GM21381 (cell line): ENCODE measurements around the gene PAK2.
"Not testable (repeated sequence)": the region's sequence is repeated elsewhere in the genome, so short reads cannot be mapped to it uniquely, and the experiment has no call there.

ENCODE experiments used
- ATAC-seq: cut with Tn5 transposase; IDR thresholded peaks from one replicate; pipeline ENCODE4 v1.9.1; 2021; ENCODE audit warnings: mild to moderate bottlenecking, moderate library complexity; ENCODE audit not compliant: unreplicated experiment

Gene PAK2

DNA sequence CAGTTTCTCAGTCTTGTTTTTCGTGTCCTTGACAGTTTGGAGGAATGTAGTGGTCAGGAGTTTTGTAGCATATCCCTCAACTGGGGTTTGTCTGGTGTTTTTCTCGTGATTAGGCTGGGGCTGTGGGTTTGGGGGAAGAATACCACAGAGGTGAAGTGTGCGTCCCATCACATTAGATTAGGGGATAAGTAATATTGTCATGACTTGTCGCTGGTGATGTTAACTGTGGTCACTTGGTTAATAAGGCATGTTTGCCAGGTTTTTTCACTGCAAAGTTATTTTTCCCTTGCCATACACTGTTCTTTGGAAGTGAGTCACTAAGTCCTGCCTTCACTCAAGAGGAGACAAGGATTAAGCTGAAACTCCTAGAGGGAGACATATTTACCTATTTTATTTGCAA, 39.1 kb downstream of the PAK2 start:
- no peak for ATAC-seq

DNA sequence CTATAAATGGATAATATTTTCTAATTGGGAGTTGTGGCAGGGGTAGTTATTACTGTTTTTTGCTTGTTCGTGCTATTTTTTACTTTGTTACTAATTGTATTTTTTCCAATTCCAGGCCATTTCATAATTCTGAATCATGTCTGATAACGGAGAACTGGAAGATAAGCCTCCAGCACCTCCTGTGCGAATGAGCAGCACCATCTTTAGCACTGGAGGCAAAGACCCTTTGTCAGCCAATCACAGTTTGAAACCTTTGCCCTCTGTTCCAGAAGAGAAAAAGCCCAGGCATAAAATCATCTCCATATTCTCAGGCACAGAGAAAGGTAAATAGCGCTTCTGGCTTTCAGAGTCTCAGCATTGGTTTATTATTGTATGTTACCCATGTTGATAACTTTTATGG, 42.9 kb downstream of the PAK2 start:
- no peak for ATAC-seq

DNA sequence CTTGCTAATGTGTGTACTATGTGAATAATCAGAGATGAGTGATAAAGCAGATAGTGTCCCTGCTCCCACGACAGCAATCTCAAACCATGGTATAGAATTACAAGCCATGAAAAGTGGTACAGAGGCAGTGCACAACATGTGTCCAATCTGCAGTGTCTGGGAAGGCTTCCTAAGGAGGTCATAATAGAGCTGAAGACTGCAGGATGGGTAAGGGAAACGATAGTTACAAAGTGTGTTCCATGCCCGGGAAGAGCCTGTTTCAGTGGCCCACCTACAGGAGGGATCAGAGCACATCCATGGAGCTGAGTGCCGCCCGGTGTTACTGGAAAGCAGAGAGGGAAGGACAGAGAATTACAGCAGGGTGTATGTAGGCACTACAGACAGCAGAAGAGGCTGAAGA, 48.9 kb downstream of the PAK2 start:
- no peak for ATAC-seq

DNA sequence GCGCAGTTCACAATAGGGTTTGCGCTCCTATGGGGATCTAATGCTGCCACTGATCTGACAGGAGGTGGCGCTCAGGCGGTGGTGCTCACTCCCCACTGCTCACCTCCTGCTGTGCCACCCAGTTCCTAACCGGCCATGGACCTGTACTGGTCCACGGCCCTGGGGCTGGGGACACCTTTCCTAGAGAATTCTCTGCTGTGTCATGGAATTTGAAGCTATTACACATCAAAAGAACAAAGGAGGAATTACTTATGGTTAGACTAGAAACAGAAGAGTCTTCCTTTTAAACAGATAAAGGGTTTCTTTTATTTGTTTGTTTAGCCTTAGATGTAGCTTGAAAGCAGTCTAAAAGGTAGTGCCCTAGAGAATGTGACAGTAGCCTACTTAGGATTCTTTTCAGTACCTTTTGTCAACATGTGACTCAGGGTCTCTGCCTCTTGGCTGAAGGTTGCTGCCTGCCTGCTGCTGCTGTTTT, 50.3 kb downstream of the PAK2 start:
- ATAC-seq = no peak

DNA sequence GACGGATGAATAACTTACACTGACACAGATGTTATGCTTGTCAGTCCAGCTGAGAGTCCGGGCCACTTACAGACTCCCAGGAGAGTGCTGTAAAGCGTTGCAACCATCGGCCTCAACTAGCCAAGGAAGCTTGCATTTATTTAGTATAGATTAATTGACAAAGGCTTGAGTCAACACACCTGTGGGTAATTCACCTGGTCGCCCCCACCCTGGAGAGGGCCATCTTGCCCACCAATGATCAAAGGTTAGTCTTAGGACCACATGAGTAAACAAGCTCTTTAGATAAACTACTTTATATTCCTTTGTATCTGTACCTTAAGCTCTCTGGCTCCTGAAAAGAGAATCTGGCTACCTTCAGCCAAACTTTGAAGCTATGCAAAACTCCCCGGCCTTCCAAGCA, 51.0 kb downstream of the PAK2 start:
- no peak for ATAC-seq

DNA sequence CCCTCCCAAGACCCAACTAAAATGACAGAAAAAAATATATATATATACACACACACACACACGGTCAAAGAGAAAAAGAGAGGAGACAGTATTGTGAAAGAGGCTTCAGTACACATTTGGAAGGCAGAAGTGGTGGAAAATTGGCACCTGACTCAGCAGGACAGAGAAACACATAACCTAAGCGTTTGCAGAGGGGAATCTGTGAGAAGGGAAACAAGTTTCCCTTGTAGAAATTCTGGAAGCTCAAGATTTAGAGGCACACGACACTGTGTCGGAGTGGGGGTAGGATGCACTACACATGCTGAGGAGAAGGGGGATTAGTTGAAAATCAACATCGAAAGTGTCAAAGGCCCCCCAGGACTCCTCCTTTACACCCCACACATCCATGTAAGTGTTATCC, 53.1 kb downstream of the PAK2 start:
- ATAC-seq = no peak

DNA sequence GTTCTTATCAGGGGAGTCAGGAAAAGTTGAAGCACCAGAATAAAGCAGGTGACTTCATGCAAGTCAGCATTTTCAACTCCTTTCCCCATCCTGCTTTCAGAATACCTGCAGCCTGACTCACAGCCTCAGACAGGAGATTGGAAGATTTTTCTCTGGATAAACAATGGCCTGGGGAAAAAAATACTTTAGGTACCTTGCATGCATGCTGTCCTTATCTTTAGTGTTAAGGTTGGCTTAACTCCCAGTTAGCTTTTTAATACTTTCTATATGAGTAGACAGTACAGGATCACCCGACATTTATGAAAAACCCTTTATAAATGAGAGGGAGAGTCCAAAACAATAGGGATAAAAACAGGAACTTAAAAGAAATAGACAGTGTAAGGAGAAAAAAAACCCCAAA, 53.6 kb downstream of the PAK2 start:
- ATAC-seq = no peak

DNA sequence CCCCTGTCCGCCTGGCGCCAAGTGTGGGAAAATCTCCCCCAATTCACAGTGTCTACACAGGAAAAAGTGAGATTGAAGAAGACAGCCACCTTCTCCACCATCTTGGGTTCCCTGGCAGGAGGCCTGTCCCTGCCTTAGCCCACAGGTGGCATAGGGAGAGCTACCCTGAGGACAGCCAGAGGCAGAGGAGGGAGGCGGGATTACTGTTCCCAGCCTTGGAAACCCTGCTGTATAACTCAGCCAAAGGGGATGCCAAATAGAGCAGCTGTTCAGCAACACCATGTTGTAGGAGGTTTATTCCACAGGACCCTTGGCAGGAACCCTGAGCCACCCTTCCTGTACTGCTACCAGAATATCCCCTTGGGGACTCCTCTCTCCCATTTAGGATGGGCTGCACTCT, 54.8 kb downstream of the PAK2 start:
- ATAC-seq = no peak

DNA sequence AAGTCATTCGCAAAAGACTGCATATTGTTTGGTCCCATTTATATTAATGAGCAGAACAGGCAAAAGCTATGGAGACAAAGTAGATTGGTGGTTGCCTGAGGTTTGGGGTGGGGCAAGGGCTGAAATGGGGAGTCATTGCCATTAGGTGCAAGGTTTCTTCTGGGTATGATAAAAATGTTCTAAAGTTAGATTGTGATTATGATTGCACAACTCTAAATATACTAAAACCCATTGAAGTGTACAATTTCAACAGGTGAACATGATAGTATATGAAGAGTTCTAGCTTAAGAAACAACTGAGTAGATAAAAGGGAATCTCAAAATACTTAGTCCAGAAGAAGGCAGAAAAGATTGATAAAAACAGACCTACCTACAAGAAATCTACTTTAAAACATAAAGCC, 56.7 kb downstream of the PAK2 start:
- ATAC-seq = no peak

DNA sequence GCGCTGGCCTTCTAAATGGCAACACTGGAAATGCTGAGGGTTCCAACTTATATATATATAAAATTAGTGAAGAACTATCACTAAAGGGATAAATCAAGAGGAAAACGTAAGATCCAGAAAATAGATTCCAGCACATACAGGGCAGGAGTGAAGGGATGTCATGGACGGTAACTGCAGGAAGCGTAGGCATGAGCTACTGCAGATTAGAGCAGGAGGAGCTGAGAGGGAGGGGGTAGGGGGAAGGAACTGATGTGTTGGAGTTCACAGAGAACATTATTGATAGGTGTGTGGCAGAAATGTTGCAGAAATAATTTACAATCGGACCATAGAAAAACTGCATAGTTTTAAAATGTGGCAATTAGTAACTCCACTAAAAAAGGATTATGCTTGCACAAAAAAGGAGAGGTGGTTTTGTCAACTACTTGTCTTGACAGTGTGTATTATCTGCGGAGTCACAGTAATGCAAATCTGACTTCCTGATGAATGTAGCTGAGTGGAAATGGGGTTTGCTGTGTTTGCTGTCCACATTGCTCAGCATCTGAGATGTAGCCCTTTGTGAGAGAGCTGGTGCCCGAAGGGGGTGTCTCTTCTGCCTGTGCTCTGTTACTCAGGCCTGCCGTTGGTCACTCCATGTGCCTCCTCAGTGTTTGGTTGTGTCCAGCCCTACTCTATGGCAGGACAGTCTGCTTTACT, 61.2 kb downstream of the PAK2 start:
- no peak for ATAC-seq

DNA sequence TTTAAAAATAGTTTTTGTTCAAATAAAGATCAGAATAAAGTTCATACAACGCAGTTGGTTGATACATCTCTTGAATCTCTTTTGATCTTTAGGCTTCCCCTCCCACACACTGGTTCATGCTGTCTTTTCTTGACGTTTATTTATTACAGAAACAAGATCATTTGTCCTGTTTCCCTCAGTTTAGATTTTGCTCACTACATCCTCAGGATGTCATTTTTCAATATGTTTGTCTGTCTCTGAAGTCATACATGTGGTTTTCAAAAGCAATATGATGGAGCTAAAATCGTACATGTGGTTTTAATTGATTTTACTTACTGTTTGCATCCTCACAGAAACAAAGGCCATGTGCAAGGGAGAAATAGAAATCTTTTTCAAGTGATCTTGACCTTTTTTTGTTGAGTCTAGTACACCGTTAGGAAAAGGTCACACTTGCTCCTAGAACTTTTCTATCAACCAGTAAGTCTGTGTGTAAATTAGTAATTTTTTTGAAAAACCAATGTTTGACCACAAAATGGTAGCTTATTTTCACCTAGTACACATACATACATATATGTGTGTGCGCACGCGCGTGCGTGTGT, 64.3 kb downstream of the PAK2 start:
- ATAC-seq = no peak

DNA sequence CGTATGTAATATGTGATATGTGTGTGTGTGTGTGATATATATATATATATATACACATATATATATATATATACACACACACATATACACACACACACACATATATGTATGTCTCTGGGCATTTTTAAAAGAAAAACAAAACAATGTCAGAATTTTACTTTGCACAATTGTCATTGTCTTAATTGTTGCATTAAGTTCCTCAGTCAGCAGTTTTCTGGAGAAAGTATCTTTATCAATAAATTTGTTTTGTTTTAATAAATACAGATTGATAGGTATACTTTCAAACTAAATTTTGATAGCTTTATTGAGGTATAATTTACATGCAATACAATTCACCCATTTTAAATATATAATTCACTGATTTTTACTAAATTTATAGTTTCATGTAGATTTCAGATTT, 65.1 kb downstream of the PAK2 start:
- ATAC-seq = no peak

DNA sequence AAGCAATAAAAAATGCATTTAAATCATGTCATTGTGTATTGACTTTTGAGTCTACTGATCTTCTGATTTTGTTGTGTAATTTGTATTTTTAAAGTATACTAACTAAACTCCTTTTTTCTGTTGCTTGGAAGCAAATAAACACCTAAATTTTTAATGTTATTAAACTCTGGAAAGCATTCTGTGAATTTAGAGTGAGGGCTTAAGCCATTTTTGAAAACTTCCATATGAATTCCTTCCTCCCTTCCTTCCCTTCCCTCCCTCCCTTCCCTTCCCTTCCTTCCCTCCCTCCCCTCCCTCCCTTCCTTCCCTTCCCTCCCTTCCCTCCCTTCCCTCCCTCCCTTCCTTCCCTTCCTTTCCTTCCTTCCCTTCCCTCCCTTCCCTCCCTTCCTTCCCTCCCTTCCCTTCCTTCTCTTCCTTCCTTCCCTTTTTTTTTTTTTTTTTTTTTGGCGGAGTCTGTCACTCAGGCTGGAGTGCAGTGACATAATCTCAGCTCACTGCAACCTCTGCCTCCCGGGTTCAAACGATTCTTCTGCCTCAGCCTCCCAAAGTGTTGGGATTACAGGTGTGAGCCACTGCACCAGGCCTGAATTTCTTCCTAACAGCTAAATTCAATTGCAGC, 71.4 kb downstream of the PAK2 start:
- no peak for ATAC-seq

DNA sequence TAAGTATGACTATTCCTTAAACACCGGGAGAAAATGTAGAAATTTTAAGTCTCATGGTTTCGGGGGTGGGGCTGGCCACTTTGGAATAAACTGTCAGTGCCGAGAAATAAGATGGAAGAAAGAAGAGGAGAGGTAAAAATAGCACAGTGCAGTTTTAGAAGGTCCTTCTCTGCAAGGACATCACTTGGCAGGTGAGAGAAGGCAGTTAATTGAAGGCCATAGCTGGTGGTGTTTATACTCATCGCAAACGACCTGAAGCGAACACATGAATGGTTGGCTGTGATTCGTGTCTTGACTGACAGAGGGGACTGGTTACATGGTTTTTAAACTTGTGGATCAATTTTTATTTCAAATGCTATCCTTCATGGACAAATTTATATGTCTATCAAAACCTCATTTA, 73.2 kb downstream of the PAK2 start:
- no peak for ATAC-seq

DNA sequence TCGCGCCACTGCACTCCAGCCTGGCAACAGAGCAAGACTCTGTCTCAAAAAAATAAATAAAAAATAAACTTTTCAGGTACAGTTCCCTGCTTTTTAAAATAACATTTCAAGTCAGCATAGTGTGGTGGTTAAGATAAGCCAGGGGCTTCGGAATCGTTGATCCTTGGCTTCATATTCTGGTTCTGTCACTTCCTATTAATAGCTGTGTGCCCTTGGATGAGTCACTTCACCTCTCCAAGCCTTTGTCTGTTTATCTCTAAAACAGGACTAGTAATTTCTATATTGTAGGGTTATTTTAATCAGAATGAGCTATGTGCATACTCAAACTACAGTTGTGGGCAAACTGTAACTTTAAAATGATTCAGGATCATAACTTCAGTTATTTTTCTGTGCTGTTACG, 74.2 kb downstream of the PAK2 start:
- ATAC-seq = no peak

DNA sequence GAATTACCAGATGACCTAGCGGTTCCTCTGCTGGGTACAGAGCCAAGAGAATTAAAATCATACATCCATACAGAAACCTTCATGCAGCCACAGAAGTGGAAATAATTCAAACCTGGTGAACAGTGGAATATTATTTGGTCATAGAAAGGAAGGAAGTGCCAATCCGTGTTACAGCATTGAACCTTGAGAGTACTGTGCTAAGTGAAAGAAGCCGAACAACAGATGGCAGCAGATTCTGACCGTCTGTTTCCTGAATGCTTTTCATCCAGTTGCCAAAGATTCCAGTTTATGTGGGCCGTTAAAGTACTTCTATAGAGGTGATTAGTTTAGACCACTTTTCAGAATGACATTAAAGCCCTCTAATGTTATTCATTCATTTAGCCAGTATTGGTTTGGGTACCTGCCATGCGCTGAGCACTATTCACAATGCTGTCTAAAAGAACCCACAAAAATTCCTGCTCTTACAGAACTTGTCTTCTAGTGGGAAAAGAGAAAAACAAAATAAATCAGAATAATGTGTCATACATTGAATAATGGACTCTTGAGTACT, 82.2 kb downstream of the PAK2 start:
- ATAC-seq = no peak

DNA sequence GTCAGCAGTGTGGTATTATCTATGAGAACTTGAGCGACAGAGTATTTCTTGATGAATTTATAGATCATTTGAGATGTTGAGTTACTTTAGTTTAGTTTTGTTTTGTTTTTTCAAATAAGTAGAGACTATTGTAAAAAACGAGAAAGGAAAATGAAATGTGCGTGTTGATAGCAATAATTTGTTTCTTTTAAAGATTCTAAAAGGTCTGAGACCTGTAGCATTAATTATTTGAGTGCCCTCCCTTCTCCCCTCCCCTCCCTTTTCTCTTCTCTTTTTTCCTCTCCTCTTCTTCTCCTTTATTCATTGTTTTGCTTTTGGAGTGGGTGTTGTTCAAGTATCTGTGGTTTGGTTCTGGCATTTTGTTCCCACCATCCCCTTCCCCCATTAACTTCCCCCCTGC, 90.0 kb downstream of the PAK2 start:
- ATAC-seq = not testable (repeated sequence)

DNA sequence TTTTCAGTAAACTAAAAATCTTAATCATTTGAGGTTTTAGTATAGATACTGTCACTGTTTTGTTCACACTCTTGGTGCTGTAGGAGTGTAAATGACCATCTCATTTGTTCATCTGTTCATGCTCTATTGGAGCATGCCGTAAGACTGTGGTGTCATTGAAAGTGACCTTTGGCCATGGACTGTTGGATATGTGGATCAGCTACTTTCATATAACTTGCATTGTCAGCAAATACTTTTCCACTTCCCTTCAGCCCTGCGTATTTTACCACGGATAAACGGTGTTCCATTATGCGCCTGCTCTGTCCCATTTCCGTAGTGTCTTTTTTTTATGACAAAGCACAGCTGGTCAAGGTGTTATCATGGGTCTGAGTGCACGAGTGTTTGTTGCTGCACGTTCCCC, 95.4 kb downstream of the PAK2 start:
- no peak for ATAC-seq

DNA sequence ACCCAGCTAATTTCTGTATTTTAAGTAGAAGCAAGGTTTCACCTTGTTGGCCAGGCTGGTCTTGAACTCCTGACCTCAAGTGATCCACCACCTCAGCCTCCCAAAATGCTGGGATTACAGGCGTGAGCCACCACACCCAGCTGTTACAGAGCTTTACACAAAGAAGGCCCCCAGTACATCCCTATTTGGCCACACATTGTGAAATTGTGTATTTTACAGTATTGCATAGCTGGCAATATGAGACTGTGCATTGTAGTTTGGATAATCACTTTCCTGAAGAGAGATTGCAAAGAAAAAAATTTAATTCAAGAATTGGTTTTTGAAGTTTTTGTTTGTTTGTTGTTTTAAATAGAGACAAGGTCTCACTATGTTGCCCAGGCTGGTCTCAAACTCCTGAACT, 97.0 kb downstream of the PAK2 start:
- ATAC-seq = not testable (repeated sequence)

DNA sequence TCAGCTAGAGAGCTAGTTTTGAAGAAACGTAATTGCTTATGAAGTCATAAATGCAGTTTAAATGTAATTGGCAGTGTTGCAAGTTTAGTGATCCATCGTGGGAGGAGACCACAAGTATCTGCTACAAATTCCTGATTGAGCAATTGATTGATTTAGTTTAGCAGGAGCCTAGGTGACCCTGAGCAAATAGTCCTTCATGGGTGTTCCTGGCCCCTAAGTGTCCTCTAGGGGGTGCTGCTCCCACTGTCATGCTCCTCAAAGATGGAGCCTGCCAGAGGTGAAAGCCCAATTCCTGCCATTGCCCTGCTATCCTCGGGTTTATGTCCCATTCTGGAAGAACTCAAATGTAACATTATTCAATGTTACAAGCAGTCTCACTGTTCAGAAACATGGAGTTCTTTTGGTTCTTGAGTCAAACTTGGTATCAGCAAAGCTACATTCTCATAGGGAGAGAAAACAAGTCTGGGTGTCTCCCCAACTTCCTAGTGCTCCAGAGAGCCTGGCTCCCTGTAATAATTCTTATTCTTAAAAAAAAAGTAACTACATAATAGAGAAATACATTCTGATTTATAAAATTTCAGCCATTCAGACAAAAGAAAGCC, 98.3 kb downstream of the PAK2 start:
- no peak for ATAC-seq

DNA sequence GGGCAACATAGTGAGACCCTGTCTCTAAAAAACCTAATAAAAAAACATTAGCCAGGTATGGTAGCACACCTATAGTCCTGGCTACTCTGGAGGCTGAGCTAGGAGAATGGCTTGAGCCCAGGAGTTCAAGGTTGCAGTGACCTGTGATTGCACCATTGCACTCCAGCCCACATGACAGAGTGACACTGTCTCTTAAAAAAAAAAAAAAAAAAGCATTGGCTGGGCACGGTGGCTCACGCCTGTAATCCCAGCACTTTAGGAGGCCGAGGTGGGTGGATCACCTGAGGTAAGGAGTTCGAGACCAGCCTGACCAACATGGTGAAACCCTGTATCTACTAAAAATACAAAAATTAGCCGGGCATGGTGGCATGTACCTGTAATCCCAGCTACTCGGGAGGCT, 99.7 kb downstream of the PAK2 start:
- ATAC-seq = not testable (repeated sequence)
